MG63 (cell line): ENCODE data around the gene ZMYND11. TPM values are rescaled to one million over a fixed set of nuclear protein-coding genes. Genes with fewer than 3 reads are reported as not detected.

ENCODE experiments used
- DNase-seq: peaks from one replicate; pipeline ENCODE4 v3.0.0-alpha.2; 2020
- H3K27me3 ChIP-seq: fragments of 250-450 bp; sonication (Bioruptor Pico); 2 replicates; pipeline ENCODE4 v1.5.1; 2020; ENCODE audit warnings: mild to moderate bottlenecking, moderate library complexity
- H3K36me3 ChIP-seq: fragments of 250-450 bp; sonication (Bioruptor Pico); 2 replicates; pipeline ENCODE4 v1.5.1; 2020; ENCODE audit warnings: mild to moderate bottlenecking, moderate library complexity
- H3K4me3 ChIP-seq: fragments of 250-450 bp; sonication (Bioruptor Pico); 2 replicates; pipeline ENCODE4 v1.5.1; 2020; ENCODE audit warnings: mild to moderate bottlenecking, moderate library complexity
- H3K9me3 ChIP-seq: fragments of 250-450 bp; sonication (Bioruptor Pico); 2 replicates; pipeline ENCODE4 v1.5.1; 2020; ENCODE audit warnings: mild to moderate bottlenecking, moderate library complexity
- total RNA-seq: library from RNA; depleted of rRNA; stranded (reverse); fragments of >200 nt; shearing (Covaris generic); gene quantifications from 2 replicates; pipeline ENCODE4 v1.2.3, GENCODE V29; 2014; ENCODE audit warnings: low replicate concordance

The ZMYND11 gene
- total RNA-seq, 1 experiment from 2014 or later, result 43.4 TPM

DNA sequence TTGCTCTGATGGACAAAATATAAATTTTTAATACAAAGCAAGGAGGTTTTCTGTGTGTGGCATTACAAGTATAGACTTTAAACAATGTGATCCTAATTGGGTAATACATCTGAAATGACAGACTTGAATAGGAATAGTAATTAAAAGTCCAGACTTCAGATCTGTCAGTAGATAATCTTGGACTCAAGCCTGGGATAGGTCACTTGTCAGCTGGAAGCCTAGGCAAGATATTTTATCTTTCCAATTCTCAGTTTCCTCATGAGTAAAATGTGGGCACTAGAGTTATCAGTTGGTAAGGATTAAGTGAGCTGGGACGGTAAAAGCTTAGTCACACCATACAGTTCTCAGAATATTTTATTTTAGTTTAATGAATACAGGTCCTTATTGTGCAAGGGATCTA lies 10.4 kb upstream of the ZMYND11 start:
- no peak for DNase-seq
- Histone ChIP-seq H3K4me3 (no peak overlapping the region), H3K27me3 (no peaks in the 10 kb centered on the region), H3K36me3 (no peaks in the 10 kb centered on the region), H3K9me3 (no peaks in the 10 kb centered on the region)

DNA sequence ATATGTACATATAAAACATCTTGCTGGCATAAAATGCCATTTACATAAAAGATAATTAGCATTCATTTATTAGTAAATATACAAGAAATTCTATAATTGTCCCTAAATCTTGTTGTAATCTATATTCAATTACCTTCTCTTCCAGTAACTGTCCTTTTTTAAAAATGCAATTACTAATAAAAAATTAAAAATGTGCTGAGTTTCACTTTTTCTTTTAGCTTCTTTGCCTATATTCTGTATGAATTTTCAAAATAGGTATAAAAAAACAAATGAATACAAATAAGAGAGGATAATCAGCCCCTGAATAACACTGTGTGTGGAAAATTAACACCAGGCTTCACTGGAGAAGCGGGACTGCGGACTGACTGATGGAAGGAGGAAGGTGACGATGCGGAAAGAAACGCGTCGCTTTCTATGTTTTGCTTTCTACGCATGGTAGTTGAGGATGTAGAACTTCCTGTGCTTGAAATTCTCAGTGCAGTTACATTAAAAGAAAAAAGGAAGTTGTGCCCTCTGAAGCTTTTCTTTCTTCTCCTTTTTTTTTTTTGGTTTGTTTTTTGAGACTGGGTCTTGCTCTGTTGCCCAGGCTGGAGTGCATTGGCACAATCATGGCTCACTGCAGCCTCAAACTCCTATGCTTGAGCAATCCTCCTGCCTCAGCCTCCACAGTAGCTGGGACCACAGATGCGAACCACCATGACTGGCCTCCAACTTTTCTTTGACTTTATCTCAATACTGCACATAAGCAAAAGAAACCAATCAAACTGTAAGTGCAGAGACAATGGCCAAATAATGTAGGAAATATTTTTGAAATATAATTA lies 7.4 kb upstream of the ZMYND11 start:
- Histone ChIP-seq H3K4me3 (no peak overlapping the region), H3K27me3 (no peaks in the 10 kb centered on the region), H3K36me3 (no peaks in the 10 kb centered on the region), H3K9me3 (no peaks in the 10 kb centered on the region)
- DNase-seq, result no peak

DNA sequence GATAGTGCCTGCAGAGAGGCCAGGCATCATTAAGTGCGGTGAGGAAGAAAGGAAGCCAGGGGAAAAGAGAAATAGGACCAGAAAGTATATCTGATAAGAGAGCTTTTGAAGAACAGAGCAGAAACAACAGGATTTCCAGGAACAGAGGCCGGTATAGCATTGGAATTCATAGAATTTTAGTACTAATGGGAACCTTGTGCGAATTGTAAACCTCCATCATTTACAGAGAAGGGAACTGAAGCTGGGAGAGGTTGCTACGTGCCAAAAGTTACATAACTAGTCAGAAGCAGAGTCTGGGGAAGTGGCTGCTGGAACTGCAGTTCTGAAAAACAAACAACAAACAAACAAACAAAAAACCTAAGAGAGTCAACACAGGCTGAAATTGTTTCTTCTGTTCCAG lies 5.4 kb upstream of the ZMYND11 start:
- Histone ChIP-seq H3K4me3 (no peak overlapping the region), H3K9me3 (no peaks in the 10 kb centered on the region), H3K27me3 (no peaks in the 10 kb centered on the region), H3K36me3 (no peaks in the 10 kb centered on the region)
- no peak for DNase-seq

DNA sequence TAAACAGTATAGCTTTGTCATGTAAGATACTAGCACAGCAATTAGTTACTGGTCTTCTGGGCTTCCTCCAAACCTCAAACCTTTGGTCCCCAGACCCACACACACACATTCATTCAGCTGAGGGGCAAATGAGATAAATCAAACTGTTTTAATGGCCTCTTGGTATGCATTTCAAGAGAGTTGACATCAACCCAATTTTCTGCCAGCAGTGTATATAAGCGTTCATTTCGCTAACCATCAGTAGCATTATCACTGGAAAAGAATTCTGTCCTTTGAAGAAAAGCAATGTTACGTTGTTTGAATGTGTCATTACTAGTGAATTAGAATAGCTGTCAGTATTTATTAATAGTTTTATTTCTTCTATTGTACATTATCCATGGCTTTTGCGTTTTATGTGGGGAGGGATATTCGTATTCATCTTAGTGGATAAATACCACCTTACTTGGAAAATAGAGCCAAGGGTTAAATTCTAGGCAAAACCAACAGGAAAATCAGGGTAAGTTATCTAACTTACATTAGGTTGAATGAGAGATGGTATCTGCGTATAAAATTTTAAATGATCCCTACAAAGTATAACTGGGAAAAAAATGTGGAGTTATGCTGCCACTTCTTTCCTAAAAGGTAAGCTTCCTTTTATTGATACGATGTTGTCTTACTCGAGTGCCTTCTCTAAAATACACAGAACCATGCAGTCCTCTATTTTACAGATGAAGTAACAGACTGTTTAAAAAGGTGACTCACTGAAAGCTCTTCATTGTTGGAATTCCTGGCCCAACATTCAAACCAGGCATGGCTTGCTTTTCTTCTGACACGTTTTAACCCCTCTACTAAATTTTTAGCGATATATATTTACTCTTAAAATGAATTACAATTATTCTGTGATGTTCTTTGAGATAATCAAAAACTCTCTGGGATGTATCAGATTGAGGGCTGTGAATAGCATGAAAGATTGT lies 2.0 kb upstream of the ZMYND11 start:
- H3K36me3 ChIP-seq, result no peaks in the 10 kb centered on the region
- no peaks in the 10 kb centered on the region for H3K9me3 ChIP-seq
- peak; percentile 31 for DNase-seq
- H3K4me3 ChIP-seq, result peak overlapping the region; percentile 55
- no peaks in the 10 kb centered on the region for H3K27me3 ChIP-seq

DNA sequence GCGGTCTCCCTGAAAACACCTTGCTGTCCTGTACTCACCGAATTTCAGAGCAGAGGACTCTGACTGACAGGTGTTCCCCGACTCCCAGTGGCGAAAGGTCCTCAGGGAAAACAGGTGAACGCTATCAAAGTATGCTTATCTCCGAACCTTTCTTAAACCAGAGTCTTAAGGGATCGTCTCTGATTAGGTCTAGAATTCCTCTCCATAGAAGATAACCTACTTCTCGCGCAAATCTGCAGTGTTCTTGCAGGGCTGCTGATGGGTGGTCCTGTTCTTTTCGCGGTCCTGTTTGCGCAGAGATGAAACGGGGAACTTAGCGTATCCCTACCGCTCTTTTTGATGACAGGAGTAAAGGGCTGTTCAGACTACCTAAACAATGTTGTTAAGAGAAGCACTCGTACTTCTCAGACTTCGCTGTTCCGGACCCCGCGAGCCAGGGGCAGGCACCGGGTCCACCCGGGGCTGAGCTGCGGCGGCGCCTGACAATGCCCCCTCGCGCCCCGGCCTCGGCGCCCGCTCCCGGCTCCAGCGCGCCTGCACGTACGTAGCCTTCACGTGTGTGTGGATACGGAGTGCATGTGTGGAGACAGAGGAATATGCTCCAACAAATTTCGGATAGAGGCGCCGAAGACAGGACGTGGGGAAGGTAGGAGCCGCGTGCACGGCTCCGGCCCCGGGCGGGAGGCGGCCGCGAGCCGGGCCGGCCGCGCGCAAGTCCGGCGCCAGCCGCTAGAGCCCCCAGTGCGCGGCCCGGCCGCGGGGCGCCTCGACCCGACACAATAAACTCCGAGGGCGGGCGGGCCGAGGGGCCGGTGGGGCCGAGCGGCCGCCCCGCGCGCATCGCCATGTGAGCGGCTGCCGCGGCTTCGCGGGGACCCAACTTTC lies 766 bp upstream of the ZMYND11 start:
- DNase-seq, result peak; percentile 27
- Histone ChIP-seq H3K36me3 (no peaks in the 10 kb centered on the region), H3K9me3 (no peaks in the 10 kb centered on the region), H3K4me3 (peak overlapping the region; percentile 55), H3K27me3 (no peaks in the 10 kb centered on the region)

DNA sequence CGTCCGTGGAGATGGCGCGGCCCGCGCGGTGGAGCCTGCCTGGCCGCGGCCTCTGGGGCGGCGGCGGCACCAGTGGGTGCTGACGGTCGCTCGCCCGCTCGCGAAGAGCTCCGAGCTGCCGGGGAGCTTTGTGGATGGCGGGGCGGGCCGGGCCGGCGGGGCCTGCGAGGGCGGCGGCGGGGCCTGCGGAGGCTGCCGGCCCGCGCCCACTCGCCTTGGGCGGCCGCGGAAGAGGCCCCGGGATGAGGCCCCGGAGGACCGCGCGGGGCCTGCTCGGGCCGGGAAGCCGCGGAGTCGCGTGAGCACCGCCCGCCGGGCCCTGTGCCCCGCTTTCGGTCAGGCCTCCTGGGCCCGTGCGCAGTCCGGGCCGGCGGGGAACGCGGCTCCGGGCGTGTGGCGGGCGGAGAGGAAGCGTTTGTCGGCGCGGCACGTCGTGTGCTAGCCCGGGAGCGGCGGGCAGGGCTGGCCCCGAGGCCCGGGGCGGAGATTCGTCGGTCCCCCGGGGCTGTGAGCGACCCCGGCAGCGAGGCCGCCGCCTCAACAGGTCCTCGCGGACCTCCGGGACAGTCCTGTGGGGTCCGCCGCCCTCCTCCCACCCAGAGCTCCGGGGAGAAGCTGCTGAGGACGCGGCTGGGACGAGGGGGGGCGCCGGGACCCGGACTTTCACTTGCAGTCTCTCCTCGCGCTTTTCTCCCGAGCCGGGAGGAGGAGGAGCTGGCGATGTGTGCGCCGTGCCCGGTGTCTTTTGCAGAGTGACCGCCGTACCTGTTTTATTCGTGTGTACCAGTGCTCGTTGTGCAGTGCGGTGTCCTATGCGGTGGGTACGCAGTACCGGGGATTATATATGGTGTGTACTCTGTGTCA lies 578 bp downstream of the ZMYND11 start:
- peak overlapping the region; percentile 78 for H3K4me3 ChIP-seq
- DNase-seq, result peak; percentile 66
- H3K36me3 ChIP-seq, result no peaks in the 10 kb centered on the region
- no peaks in the 10 kb centered on the region for H3K9me3 ChIP-seq
- H3K27me3 ChIP-seq, result no peaks in the 10 kb centered on the region

DNA sequence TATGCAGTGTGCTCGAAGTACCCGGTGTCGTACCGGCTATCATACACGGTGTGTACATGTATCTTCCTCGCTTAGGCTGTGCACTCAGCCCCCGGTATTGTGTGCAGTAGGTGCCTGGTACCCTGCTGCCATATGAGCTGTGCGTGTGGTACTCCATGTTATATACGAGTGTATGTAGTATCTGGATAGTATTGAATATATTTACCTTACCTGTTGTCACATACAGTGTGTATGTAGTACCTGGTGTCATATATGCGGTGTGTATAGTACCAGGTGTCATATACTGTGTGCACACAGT lies 1.2 kb downstream of the ZMYND11 start:
- no peaks in the 10 kb centered on the region for H3K9me3 ChIP-seq
- no peaks in the 10 kb centered on the region for H3K36me3 ChIP-seq
- DNase-seq, result no peak
- H3K27me3 ChIP-seq, result no peaks in the 10 kb centered on the region
- H3K4me3 ChIP-seq, result peak overlapping the region; percentile 78

DNA sequence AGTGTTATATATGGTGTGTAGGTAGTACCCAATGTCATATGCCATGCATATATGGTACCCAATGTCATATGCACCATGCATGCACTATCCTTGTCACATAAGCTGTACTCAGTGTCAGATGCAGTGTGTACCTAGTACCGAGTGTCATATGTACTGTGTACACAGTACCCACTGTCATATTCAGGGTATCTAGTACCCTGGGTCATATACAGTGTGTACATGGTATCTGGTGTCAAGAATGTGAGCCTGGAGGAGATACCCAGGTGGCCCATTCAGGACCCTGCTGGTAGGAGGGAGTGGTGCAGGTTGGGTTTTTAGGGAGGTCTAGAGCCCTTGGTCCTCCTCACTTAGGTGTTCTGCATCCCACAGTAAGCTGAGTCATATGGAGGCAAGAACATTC lies 1.8 kb downstream of the ZMYND11 start:
- H3K27me3 ChIP-seq, result no peaks in the 10 kb centered on the region
- H3K4me3 ChIP-seq, result peak overlapping the region; percentile 78; the same call in 1 of the 2 replicates
- peak; percentile 50 for DNase-seq
- H3K9me3 ChIP-seq, result no peaks in the 10 kb centered on the region
- no peaks in the 10 kb centered on the region for H3K36me3 ChIP-seq

DNA sequence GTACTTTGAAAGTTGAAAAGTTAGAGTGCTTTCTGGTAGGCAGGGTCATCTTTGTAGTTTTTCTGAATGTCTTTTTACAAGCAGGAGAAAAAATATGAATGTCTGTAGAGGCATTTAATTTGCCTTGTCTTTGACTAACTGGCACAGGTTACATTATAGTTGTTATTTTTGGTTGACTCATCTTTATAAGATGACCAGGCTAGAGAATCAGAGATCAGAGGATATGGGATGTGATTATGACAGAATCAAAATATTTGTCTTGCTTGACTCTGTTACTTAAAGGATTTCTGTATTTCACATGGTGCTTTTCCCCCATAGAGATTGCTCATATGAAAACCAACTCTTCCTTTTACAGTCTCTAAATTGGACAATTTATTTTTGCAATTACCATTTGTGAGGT lies 2.4 kb downstream of the ZMYND11 start:
- Histone ChIP-seq H3K36me3 (no peaks in the 10 kb centered on the region), H3K4me3 (no peak overlapping the region), H3K9me3 (no peaks in the 10 kb centered on the region), H3K27me3 (no peaks in the 10 kb centered on the region)
- DNase-seq, result no peak

DNA sequence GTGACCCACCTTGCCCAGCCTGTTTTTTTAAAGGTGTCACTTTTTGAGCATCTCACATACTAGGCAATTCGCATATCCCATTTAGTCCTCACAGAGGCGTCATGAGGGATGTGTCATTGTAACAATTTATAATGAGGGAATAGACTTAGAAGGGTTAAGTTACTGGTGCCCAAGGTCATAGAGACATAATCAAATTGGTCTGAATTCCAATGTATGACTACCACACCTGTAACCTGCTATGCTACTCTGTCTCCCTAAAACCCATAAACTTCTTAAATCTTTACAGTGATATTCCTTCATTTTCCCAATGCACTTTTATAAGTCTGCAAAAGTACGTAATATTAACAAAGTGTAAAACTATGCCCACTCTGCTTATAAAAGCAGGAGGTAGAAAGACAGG lies 7.1 kb downstream of the ZMYND11 start:
- Histone ChIP-seq H3K4me3 (no peak overlapping the region), H3K36me3 (no peaks in the 10 kb centered on the region; the same call in 1 of the 2 replicates), H3K27me3 (no peaks in the 10 kb centered on the region), H3K9me3 (peaks cover 15% of the 10 kb centered on the region)
- no peak for DNase-seq

DNA sequence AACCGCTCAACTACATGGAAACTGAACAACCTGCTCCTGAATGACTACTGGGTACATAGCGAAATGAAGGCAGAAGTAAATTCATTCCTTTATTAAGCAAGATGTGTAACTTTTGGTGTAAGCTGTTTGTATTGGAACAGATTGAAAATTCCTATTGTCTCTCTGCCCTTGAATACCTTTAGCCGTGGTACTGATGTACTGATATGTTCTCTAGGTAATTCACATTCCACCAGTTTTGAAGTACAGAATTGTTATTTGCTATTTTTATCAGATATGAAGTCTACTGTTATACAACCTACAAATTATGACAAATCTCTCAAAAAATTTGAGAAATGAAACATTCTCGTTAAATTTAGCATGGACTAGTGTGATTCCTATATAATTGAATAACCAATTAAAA lies 17.7 kb downstream of the ZMYND11 start:
- Histone ChIP-seq H3K27me3 (no peaks in the 10 kb centered on the region), H3K9me3 (peaks cover 11% of the 10 kb centered on the region), H3K36me3 (peaks cover 13% of the 10 kb centered on the region), H3K4me3 (no peak overlapping the region)
- no peak for DNase-seq

DNA sequence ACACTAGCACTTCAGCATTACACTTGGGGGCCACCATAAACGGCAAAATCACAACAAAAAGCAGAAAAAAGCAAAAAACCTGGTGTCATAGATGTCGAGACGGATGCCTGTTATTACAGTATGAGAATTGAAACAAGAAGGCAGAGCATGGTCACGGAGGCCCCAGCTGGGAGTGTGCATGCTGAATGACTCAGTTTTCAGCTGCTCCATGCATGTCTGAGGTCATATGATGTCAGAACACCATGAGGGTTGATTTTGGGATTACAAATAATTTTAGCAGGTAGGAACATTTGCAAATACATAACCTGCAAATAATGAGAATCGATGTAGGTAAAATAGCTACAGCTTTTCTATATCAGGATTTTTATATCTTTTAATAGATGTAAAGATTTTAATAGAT lies 19.1 kb downstream of the ZMYND11 start:
- Histone ChIP-seq H3K4me3 (no peak overlapping the region), H3K27me3 (no peaks in the 10 kb centered on the region), H3K9me3 (peaks cover 8% of the 10 kb centered on the region), H3K36me3 (peaks cover 13% of the 10 kb centered on the region)
- no peak for DNase-seq

DNA sequence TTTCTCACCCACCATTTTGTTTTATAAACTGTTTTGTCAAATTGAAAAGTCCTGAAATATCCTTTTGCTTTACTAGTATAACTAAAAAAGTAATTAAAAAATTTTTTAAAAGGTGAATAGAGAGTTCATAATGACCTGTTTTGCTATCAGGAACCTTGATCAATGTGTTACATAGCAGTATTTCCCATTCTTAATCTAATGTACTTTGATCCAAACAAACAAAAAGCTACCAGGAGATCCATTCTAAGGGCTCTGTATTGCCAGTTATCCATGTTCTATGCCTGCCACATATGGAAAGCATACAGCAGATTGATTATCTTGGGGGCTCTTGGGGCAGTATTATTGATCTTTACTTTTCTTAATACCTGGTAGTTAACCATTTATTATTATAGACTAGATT lies 32.1 kb downstream of the ZMYND11 start:
- no peak overlapping the region for H3K4me3 ChIP-seq
- no peak for DNase-seq
- H3K27me3 ChIP-seq, result no peaks in the 10 kb centered on the region
- H3K36me3 ChIP-seq, result no peaks in the 10 kb centered on the region
- no peaks in the 10 kb centered on the region; the same call in 1 of the 2 replicates for H3K9me3 ChIP-seq

DNA sequence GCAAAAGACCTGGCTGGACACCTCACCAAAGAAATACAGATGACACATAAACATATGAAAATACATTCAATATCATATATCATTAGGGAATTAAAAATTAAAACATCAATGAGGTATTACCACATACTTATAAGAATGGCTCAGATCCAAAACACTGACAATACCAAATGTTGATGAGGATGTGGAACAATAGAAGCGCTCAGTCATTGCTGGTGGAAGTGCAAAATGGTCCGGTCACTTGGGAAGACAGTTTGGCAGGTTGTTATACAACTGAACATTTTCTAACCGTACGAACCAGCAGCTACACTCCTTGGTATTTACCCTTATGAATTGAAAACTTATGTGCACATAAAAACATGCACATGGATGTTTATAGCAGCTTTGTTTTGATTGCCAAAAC lies 38.5 kb downstream of the ZMYND11 start:
- DNase-seq, result no peak
- H3K9me3 ChIP-seq, result no peaks in the 10 kb centered on the region
- H3K36me3 ChIP-seq, result no peaks in the 10 kb centered on the region
- no peak overlapping the region for H3K4me3 ChIP-seq
- no peaks in the 10 kb centered on the region for H3K27me3 ChIP-seq

DNA sequence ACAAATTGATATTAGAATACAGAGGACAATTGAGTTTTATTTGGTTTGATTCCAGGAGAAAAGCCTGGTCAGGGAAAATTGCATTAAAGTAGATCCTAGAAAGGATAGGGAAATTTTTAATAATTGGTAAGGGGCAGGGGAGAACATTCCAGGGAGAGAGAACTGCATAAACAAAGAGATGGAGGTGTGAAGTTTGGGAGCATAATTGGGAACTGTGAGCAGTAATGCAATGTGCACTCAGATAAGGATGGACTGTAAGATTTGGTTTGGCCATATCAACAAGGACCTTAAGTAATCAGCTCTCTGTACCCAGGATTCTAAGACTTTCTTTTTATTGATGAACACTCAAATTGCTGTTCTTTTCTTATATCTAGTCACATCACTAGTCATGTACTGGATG lies 41.4 kb downstream of the ZMYND11 start:
- no peaks in the 10 kb centered on the region for H3K27me3 ChIP-seq
- peaks cover 3% of the 10 kb centered on the region for H3K36me3 ChIP-seq
- H3K9me3 ChIP-seq, result no peaks in the 10 kb centered on the region
- no peak for DNase-seq
- H3K4me3 ChIP-seq, result no peak overlapping the region

DNA sequence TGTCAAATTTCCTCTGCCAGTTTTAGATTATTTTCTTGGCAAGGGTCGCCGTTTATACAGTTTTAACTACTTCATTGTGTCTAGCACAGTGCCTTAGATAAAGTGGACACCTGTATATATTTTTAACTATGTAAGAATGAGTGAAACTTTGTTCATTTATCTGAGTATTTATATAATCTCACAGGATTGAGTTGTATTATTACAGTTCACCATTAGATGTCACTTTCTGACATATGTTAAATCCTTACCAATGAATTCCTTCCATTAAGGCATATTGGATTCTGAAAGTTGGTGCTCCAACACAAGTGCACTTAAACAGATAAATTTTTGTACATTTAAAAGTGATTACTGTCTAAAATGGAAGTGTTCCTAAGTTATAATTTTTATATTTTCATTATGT lies 43.0 kb downstream of the ZMYND11 start:
- no peaks in the 10 kb centered on the region for H3K27me3 ChIP-seq
- H3K9me3 ChIP-seq, result no peaks in the 10 kb centered on the region
- no peak overlapping the region for H3K4me3 ChIP-seq
- DNase-seq, result no peak
- peaks cover 11% of the 10 kb centered on the region for H3K36me3 ChIP-seq
